NCI-H1048 (cell line): ENCODE results near the gene PLEKHG4B.

Experiments used
- DNase-seq: peaks from one replicate; lab custom pipeline; 2025; lab: John Stamatoyannopoulos, UW

PLEKHG4B gene

GRCh38 chr5:169728-170094, 77.7 kb downstream of the PLEKHG4B start:
- DNase-seq: no peak

GRCh38 chr5:170971-171800, 79.2 kb downstream of the PLEKHG4B start:
- DNase-seq: no peak

- DNase-seq: no peak
Observed at GRCh38 chr5:171801-172331, 79.9 kb downstream of the PLEKHG4B start.

- DNase-seq: no peak
Observed at GRCh38 chr5:172421-172820, 80.5 kb downstream of the PLEKHG4B start.

- no peak for DNase-seq
Observed at GRCh38 chr5:172841-173251, 80.9 kb downstream of the PLEKHG4B start.

GRCh38 chr5:173392-174290, 81.7 kb downstream of the PLEKHG4B start:
- no peak for DNase-seq

GRCh38 chr5:174291-174600, 82.3 kb downstream of the PLEKHG4B start:
- no peak for DNase-seq

- no peak for DNase-seq
Observed at GRCh38 chr5:174876-175465, 83.0 kb downstream of the PLEKHG4B start.

- DNase-seq: no peak
Observed at GRCh38 chr5:176296-176823, 84.4 kb downstream of the PLEKHG4B start.

- DNase-seq: no peak
Observed at GRCh38 chr5:178110-178509, 86.1 kb downstream of the PLEKHG4B start.

- no peak for DNase-seq
Observed at GRCh38 chr5:179401-179800, 87.4 kb downstream of the PLEKHG4B start.

- no peak for DNase-seq
Observed at GRCh38 chr5:180286-180918, 88.4 kb downstream of the PLEKHG4B start.

GRCh38 chr5:181160-181559, 89.2 kb downstream of the PLEKHG4B start:
- no peak for DNase-seq

GRCh38 chr5:181566-181965, 89.6 kb downstream of the PLEKHG4B start:
- DNase-seq: no peak

- no peak for DNase-seq
Observed at GRCh38 chr5:182126-182525, 90.2 kb downstream of the PLEKHG4B start.

GRCh38 chr5:184471-184870, 92.5 kb downstream of the PLEKHG4B start:
- DNase-seq: no peak

- no peak for DNase-seq
Observed at GRCh38 chr5:185095-186070, 93.4 kb downstream of the PLEKHG4B start.

GRCh38 chr5:186091-187041, 94.4 kb downstream of the PLEKHG4B start:
- DNase-seq: no peak

GRCh38 chr5:187042-187431, 95.1 kb downstream of the PLEKHG4B start:
- no peak for DNase-seq
